Muscle of leg (tissue), 11 donors: ENCODE data around the gene ROMO1. TPM values are rescaled to one million over a fixed set of nuclear protein-coding genes. Genes with fewer than 3 reads are reported as not detected.

Experiments used
- DNase-seq: peaks from one replicate; pipeline ENCODE4 v3.0.0; 2013
- H3K27ac ChIP-seq: one replicate; pipeline ENCODE4 v1.5.1; 2013; ENCODE audit warnings: mild to moderate bottlenecking, low read length, control low read depth
- H3K27me3 ChIP-seq: one replicate; pipeline ENCODE4 v1.6.1; 2013; ENCODE audit warnings: low read length; ENCODE audit not compliant: control insufficient read depth, insufficient read depth
- H3K36me3 ChIP-seq: one replicate; pipeline ENCODE4 v1.6.1; 2013; ENCODE audit warnings: low read length; ENCODE audit not compliant: control insufficient read depth, insufficient read depth
- H3K4me1 ChIP-seq: one replicate; pipeline ENCODE4 v1.6.1; 2013; ENCODE audit warnings: low read length; ENCODE audit not compliant: control insufficient read depth, insufficient read depth
- H3K4me3 ChIP-seq: one replicate; pipeline ENCODE4 v1.5.1; 2013; ENCODE audit warnings: low read length, control low read depth
- H3K9me3 ChIP-seq: replicated peaks from 2 replicates; pipeline ENCODE4 v1.6.1; 2013; ENCODE audit warnings: low read depth, low read length; ENCODE audit not compliant: control insufficient read depth
- WGBS: methylation state at CpG from one replicate; pipeline ENCODE4 v1.1.5; 2013; ENCODE audit warnings: missing lambda C conversion rate; ENCODE audit not compliant: insufficient coverage; 5-methylcytosine and 5-hydroxymethylcytosine counted together
- polyA plus RNA-seq, 8 donors: library from polyadenylated mRNA; unstranded; fragments of 120-200 nt; gene quantifications; one replicate each; pipeline versions ENCODE4 v1.2.1 to v1.2.3, GENCODE V29; 2013; ENCODE audit warnings: inconsistent platforms in 1 of 8, low replicate concordance in 1 of 8; ENCODE audit not compliant: insufficient read length in 8 of 8, insufficient read depth in 1 of 8
- total RNA-seq: library from RNA; stranded (reverse); fragments of 120-200 nt; gene quantifications from one replicate; pipeline ENCODE4 v1.2.4, GENCODE V29; 2013

The ROMO1 gene
- total and polyA plus RNA-seq, 9 donors = 70.9 to 186 (median 89.2) TPM

- no peaks in the 10 kb centered on the region for H3K9me3 ChIP-seq
- H3K27ac ChIP-seq = no peak overlapping the region
- no peaks in the 10 kb centered on the region for H3K4me1 ChIP-seq
- peaks cover 29% of the 10 kb centered on the region for H3K36me3 ChIP-seq
- no peak for DNase-seq
- no peak overlapping the region for H3K4me3 ChIP-seq
- H3K27me3 ChIP-seq = no peaks in the 10 kb centered on the region
- no CpG with 5 or more reads among the region's 1 CpG for WGBS
These were observed 41.9 kb upstream of the ROMO1 start for GRCh38 chr20:35657271-35657670.

- Histone ChIP-seq H3K4me3 (no peak overlapping the region), H3K9me3 (no peaks in the 10 kb centered on the region), H3K27me3 (no peaks in the 10 kb centered on the region), H3K36me3 (peaks cover under 1% of the 10 kb centered on the region), H3K27ac (no peak overlapping the region), H3K4me1 (peaks cover 6% of the 10 kb centered on the region)
- 93% methylated on average over 5 of the region's 10 CpGs for WGBS
- DNase-seq = no peak
These were observed 38.9 kb upstream of the ROMO1 start for GRCh38 chr20:35660122-35660937.

GRCh38 chr20:35661053-35661452 lies 38.2 kb upstream of the ROMO1 start:
- Histone ChIP-seq H3K27ac (no peak overlapping the region), H3K4me3 (no peak overlapping the region), H3K4me1 (peaks cover 6% of the 10 kb centered on the region), H3K36me3 (no peaks in the 10 kb centered on the region), H3K9me3 (no peaks in the 10 kb centered on the region), H3K27me3 (no peaks in the 10 kb centered on the region)
- DNase-seq = no peak
- no CpG with 5 or more reads among the region's 2 CpGs for WGBS

GRCh38 chr20:35661908-35662307 lies 37.3 kb upstream of the ROMO1 start:
- H3K36me3 ChIP-seq = no peaks in the 10 kb centered on the region
- DNase-seq = no peak
- H3K27ac ChIP-seq = no peak overlapping the region
- no peaks in the 10 kb centered on the region for H3K9me3 ChIP-seq
- peaks cover 6% of the 10 kb centered on the region for H3K4me1 ChIP-seq
- WGBS = no CpG with 5 or more reads among the region's 3 CpGs
- H3K27me3 ChIP-seq = no peaks in the 10 kb centered on the region
- H3K4me3 ChIP-seq = no peak overlapping the region

GRCh38 chr20:35662551-35662950 lies 36.7 kb upstream of the ROMO1 start:
- WGBS = no CpG with 5 or more reads among the region's 2 CpGs
- DNase-seq = no peak
- Histone ChIP-seq H3K36me3 (no peaks in the 10 kb centered on the region), H3K27ac (no peak overlapping the region), H3K4me3 (no peak overlapping the region), H3K27me3 (no peaks in the 10 kb centered on the region), H3K9me3 (no peaks in the 10 kb centered on the region), H3K4me1 (peaks cover 6% of the 10 kb centered on the region)

GRCh38 chr20:35663516-35664465 lies 35.4 kb upstream of the ROMO1 start:
- under 1% methylated on average over 25 of the region's 28 CpGs for WGBS
- Histone ChIP-seq H3K9me3 (no peaks in the 10 kb centered on the region), H3K4me3 (peak overlapping the region; percentile 89), H3K36me3 (no peaks in the 10 kb centered on the region), H3K27me3 (no peaks in the 10 kb centered on the region), H3K4me1 (peaks cover 6% of the 10 kb centered on the region), H3K27ac (peak overlapping the region; percentile 98)
- DNase-seq = peak; percentile 71

- under 1% methylated on average over 61 of the region's 61 CpGs for WGBS
- Histone ChIP-seq H3K27ac (peak within 1 kb of the TSS; percentile 98), H3K36me3 (peaks cover 7% of the 10 kb centered on the region), H3K4me1 (peaks cover 6% of the 10 kb centered on the region), H3K4me3 (peak within 1 kb of the TSS; percentile 89), H3K9me3 (no peaks in the 10 kb centered on the region), H3K27me3 (no peaks in the 10 kb centered on the region)
- DNase-seq = peak; percentile 97
These were observed 34.6 kb upstream of the ROMO1 start, which contains the start of the genes CPNE1 and RBM12 for GRCh38 chr20:35664466-35665206. Gene CPNE1, minus strand, starts transcription at chr20:35664900. Its CDS starts 31,977 bp downstream, at chr20:35632923. Gene RBM12, minus strand, starts transcription at chr20:35664900. Its CDS starts 9,578 bp downstream, at chr20:35655322.

- 98% methylated on average over 12 of the region's 17 CpGs for WGBS
- Histone ChIP-seq H3K4me1 (peaks cover 6% of the 10 kb centered on the region), H3K9me3 (no peaks in the 10 kb centered on the region), H3K27ac (no peak overlapping the region), H3K4me3 (no peak overlapping the region), H3K36me3 (peaks cover 16% of the 10 kb centered on the region), H3K27me3 (no peaks in the 10 kb centered on the region)
- DNase-seq = no peak
These were observed 33.3 kb upstream of the ROMO1 start for GRCh38 chr20:35665949-35666288.

GRCh38 chr20:35669221-35669620 lies 30.0 kb upstream of the ROMO1 start:
- WGBS = 80% methylated on average over 1 of the region's 5 CpGs
- Histone ChIP-seq H3K27ac (no peak overlapping the region), H3K4me1 (peaks cover 3% of the 10 kb centered on the region), H3K9me3 (no peaks in the 10 kb centered on the region), H3K27me3 (no peaks in the 10 kb centered on the region), H3K4me3 (no peak overlapping the region), H3K36me3 (peaks cover 32% of the 10 kb centered on the region)
- no peak for DNase-seq
